HL-60 (cell line): ENCODE results near the gene SH3RF2.

Experiments used
- CTCF ChIP-seq: IDR thresholded peaks from one replicate; pipeline ENCODE4 v1.5.1; 2011; ENCODE audit warnings: low read length, control low read depth, inconsistent platforms; ENCODE audit not compliant: insufficient read depth
- POLR2AphosphoS5 ChIP-seq: IDR thresholded peaks from 2 replicates; pipeline ENCODE4 v1.6.1; 2012; ENCODE audit warnings: low read depth

- TF ChIP-seq CTCF (no peak), POLR2AphosphoS5 (no peak)
These were observed 5.2 kb downstream of the SH3RF2 start for GRCh38 chr5:145941448-145942130.
